Tibial artery (tissue), 4 donors: ENCODE measurements around the gene PTPRD.
A peak's percentile ranks its signal among the peaks of the same experiment; 100 is the strongest.

Experiments used
- DNase-seq, 2 donors: peaks; one replicate each; pipeline ENCODE4 v3.0.0-alpha.2; 2019
- H3K27ac ChIP-seq, 2 donors: fragments of 200-600 bp; sonication (generic) in 1 of 2; 1 replicate in 1 of 2; 2 replicates in 1 of 2; pipeline ENCODE4 v1.5.1; 2018 to 2019; ENCODE audit warnings: mild to moderate bottlenecking in 1 of 2
- H3K27me3 ChIP-seq, 2 donors: fragments of 200-600 bp; sonication (generic) in 1 of 2; one replicate each; pipeline versions ENCODE4 v1.5.1 to v1.6.0; 2016 to 2019
- H3K36me3 ChIP-seq, 3 donors: fragments of 200-600 bp; sonication (generic) in 2 of 3; one replicate each; pipeline ENCODE4 v1.5.1; 2016 to 2019; ENCODE audit warnings: mild to moderate bottlenecking in 2 of 3
- H3K4me1 ChIP-seq, 4 donors: fragments of 200-600 bp; sonication (generic) in 2 of 4; 1 replicate in 3 of 4; 2 replicates in 1 of 4; pipeline ENCODE4 v1.5.1; 2016 to 2019
- H3K4me3 ChIP-seq, 2 donors: fragments of 200-600 bp; sonication (generic) in 1 of 2; 1 replicate in 1 of 2; 2 replicates in 1 of 2; pipeline ENCODE4 v1.5.1; 2018 to 2019; ENCODE audit warnings: mild to moderate bottlenecking in 2 of 2
- H3K9me3 ChIP-seq, 3 donors: fragments of 200-600 bp; sonication (generic) in 1 of 3; one replicate each; pipeline ENCODE4 v1.5.1; 2016 to 2019
- intact Hi-C: fragments of 100-400 bp; cut with DNase I; formaldehyde crosslinking; loops from one replicate; pipeline ENCODE4 v1.15.0; 2023; ENCODE audit warnings: low total_unique reads
- TF ChIP-seq, protein P1 (sequence below), 2 experiments: fragments of 200-600 bp in 1 of 2; fragments of 450-650 bp in 1 of 2; IDR thresholded peaks; one replicate each; pipeline ENCODE4 v1.5.1; 2017 to 2019; ENCODE audit warnings: antibody characterized with exemption in 2 of 2, mild to moderate bottlenecking in 1 of 2, moderate library complexity in 1 of 2

PTPRD gene

GRCh38 chr9:8492024-8492423 lies 2120.8 kb downstream of the PTPRD start:
- no peak overlapping the region for H3K27ac ChIP-seq
- intact Hi-C loops = no loop called here
- H3K4me3 ChIP-seq = no peak overlapping the region
- TF ChIP-seq, protein P1, sequence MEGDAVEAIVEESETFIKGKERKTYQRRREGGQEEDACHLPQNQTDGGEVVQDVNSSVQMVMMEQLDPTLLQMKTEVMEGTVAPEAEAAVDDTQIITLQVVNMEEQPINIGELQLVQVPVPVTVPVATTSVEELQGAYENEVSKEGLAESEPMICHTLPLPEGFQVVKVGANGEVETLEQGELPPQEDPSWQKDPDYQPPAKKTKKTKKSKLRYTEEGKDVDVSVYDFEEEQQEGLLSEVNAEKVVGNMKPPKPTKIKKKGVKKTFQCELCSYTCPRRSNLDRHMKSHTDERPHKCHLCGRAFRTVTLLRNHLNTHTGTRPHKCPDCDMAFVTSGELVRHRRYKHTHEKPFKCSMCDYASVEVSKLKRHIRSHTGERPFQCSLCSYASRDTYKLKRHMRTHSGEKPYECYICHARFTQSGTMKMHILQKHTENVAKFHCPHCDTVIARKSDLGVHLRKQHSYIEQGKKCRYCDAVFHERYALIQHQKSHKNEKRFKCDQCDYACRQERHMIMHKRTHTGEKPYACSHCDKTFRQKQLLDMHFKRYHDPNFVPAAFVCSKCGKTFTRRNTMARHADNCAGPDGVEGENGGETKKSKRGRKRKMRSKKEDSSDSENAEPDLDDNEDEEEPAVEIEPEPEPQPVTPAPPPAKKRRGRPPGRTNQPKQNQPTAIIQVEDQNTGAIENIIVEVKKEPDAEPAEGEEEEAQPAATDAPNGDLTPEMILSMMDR (IDR thresholded peaks at IDR 0.05) = no peak
- H3K4me1 ChIP-seq = no peaks in the 10 kb centered on the region
- H3K36me3 ChIP-seq = no peaks in the 10 kb centered on the region
- H3K27me3 ChIP-seq = no peaks in the 10 kb centered on the region
- H3K9me3 ChIP-seq = no peaks in the 10 kb centered on the region
- no peak for DNase-seq

DNA sequence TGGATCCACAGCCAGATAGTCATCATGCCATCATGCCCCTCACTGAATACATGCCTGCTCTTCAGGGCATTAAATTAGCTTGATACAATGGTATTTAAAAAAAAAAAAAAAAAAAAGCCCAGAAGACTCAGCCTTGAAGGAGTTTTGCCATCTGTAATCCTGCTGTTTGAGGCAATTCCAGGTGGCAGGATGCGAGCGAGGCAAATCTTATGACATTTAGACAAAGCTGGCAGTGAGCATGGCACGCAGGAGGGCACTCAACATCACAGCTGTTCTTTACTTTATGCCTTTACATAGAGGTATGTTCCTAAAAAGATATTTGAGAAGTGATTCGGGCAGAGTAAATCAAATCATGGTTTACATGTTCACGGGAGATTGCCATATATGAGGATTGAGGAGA lies 2121.2 kb downstream of the PTPRD start:
- Histone ChIP-seq H3K27ac (no peak overlapping the region), H3K9me3 (no peaks in the 10 kb centered on the region), H3K4me1 (no peaks in the 10 kb centered on the region), H3K27me3 (no peaks in the 10 kb centered on the region), H3K36me3 (no peaks in the 10 kb centered on the region), H3K4me3 (no peak overlapping the region)
- intact Hi-C loops = no loop called here
- DNase-seq = no peak
- TF ChIP-seq, protein P1 (IDR thresholded peaks at IDR 0.05) = no peak

DNA sequence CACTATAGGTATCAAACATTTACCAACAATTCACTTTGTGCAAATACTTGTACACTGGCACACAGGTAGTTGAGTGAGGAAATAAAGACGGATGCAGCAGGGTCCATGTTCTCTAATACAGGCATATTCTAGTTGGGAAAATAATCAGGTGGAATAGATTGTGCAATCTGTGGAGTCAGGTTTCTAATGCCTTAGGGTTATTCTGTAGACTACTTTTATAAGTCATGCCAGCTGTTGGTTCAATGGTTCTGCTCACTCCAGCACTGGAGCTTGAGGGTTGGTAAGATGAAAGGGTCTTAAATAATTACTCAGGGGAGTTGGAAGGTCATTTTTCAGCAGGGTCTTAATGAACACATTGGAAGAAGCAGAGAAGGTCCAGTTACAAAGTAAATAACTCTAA lies 2123.0 kb downstream of the PTPRD start:
- Histone ChIP-seq H3K36me3 (no peaks in the 10 kb centered on the region), H3K27ac (no peak overlapping the region), H3K4me3 (no peak overlapping the region), H3K27me3 (no peaks in the 10 kb centered on the region), H3K4me1 (no peaks in the 10 kb centered on the region), H3K9me3 (no peaks in the 10 kb centered on the region)
- intact Hi-C loops = no loop called here
- TF ChIP-seq, protein P1 (IDR thresholded peaks at IDR 0.05) = no peak
- DNase-seq = no peak

DNA sequence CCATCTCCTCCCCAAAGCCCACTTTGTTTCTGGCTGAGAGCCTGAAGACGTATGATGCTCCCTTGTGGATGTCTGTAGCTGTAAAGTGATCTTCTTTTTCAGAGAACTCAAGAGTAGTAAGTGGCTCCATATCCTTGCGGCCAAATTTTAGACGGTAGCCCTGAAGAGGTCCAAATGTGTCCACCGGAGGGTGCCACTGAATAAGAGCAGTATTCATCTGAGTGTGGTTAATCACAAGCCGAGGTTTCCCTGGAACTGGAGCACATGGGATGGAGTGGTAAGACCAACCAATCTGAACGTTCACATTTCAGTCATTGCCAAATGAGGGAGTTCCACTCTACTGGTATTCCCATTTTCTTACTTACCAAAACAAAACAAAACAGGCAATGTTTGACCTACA lies 2126.7 kb downstream of the PTPRD start:
- TF ChIP-seq, protein P1 (IDR thresholded peaks at IDR 0.05) = peak; percentile 13 to 14
- Histone ChIP-seq H3K4me1 (no peaks in the 10 kb centered on the region), H3K9me3 (no peaks in the 10 kb centered on the region), H3K4me3 (no peak overlapping the region), H3K27me3 (no peaks in the 10 kb centered on the region), H3K36me3 (no peaks in the 10 kb centered on the region), H3K27ac (no peak overlapping the region)
- DNase-seq = peak in 1 of 2 donors; percentile 24
- intact Hi-C loops = no loop called here

DNA sequence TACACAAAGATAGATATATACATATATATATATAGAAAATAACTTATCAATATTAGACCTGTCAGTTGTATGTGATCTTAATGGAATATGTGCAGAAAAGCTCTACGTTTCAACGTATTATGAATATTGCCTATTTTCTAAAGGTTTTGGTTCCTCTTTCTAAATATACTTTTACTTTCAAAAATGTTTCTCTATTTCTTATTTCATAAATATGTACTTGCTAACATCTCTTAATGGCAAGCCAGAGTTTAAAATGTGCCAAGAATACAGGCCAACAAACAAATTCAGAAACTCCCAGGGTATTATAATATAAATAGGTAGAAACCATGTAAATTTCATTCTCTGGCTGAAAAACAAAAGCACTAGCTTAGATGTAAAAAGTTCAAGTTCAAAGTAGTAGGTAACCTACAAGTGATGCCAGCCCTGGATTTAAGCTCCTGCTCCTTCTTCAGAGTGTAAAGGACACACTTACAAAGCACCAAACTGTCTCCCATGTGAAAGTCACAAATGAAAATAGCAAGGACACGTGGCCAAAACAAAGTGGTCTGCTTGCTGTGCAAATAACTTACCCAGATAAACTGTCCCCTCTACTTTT lies 2128.1 kb downstream of the PTPRD start:
- H3K27me3 ChIP-seq = no peaks in the 10 kb centered on the region
- no peak overlapping the region for H3K4me3 ChIP-seq
- intact Hi-C loops = no loop called here
- no peaks in the 10 kb centered on the region for H3K4me1 ChIP-seq
- H3K9me3 ChIP-seq = no peaks in the 10 kb centered on the region
- no peaks in the 10 kb centered on the region for H3K36me3 ChIP-seq
- TF ChIP-seq, protein P1 (IDR thresholded peaks at IDR 0.05) = no peak
- H3K27ac ChIP-seq = no peak overlapping the region
- no peak for DNase-seq

DNA sequence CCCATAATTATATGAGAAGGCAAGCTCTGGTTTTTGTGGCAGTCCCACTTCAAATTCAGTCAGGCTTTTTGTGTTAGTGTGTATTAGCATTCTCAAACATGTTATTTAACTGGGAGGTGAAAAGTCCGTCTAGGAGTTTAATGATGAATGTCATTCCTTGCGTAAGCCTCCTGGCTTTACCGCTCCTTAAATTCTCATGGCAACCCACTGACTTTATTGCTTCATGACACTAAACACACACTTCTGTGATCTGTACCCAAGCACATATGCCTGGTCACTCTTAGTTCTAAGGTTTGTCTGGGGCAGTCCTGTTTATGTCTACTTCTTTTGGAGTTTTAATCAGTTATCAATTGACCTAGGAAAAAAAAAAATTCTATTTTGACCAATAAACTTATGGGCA lies 2135.4 kb downstream of the PTPRD start:
- Histone ChIP-seq H3K9me3 (no peaks in the 10 kb centered on the region), H3K4me3 (no peak overlapping the region), H3K4me1 (no peaks in the 10 kb centered on the region), H3K36me3 (no peaks in the 10 kb centered on the region), H3K27me3 (no peaks in the 10 kb centered on the region), H3K27ac (no peak overlapping the region)
- DNase-seq = no peak
- TF ChIP-seq, protein P1 (IDR thresholded peaks at IDR 0.05) = no peak
- intact Hi-C loops = no loop called here
